ENCODE measurements around the gene REV3L.
"Not testable (repeated sequence)": the region's sequence is repeated elsewhere in the genome, so short reads cannot be mapped to it uniquely, and the experiment has no call there.

Gene REV3L

GRCh38 chr6:111482188-111482958 is 645 bp downstream of the REV3L start:
- H3K4me3 ChIP-seq (ENCODE audit: low read length), result peak overlapping the region; percentile 83
- no peak for DNase-seq (ENCODE audit: low read depth)
- TF ChIP-seq CTCF (conservative IDR thresholded peaks at IDR 0.05; ENCODE audit: low read depth, low read length), result no peak

- no peak for DNase-seq (ENCODE audit: low read depth)
- H3K4me3 ChIP-seq (ENCODE audit: low read length), result peak overlapping the region; percentile 83
- TF ChIP-seq CTCF (conservative IDR thresholded peaks at IDR 0.05; ENCODE audit: low read depth, low read length), result no peak
Observed at GRCh38 chr6:111481836-111482187, 1.2 kb downstream of the REV3L start.

- peak overlapping the region; percentile 83 for H3K4me3 ChIP-seq (ENCODE audit: low read length)
- TF ChIP-seq CTCF (conservative IDR thresholded peaks at IDR 0.05; ENCODE audit: low read depth, low read length), result no peak
- DNase-seq (ENCODE audit: low read depth), result no peak
Observed at GRCh38 chr6:111480988-111481822, 1.8 kb downstream of the REV3L start.

- no peak overlapping the region for H3K4me3 ChIP-seq (ENCODE audit: low read length)
- no peak for DNase-seq (ENCODE audit: low read depth)
- peak; percentile 47 for TF ChIP-seq CTCF (conservative IDR thresholded peaks at IDR 0.05; ENCODE audit: low read depth, low read length)
Observed at GRCh38 chr6:111478749-111479148, 4.3 kb downstream of the REV3L start.

GRCh38 chr6:111478064-111478476 is 4.9 kb downstream of the REV3L start:
- no peak overlapping the region for H3K4me3 ChIP-seq (ENCODE audit: low read length)

GRCh38 chr6:111477481-111477938 is 5.5 kb downstream of the REV3L start:
- H3K4me3 ChIP-seq (ENCODE audit: low read length), result no peak overlapping the region
- no peak for DNase-seq (ENCODE audit: low read depth)
- no peak for TF ChIP-seq CTCF (conservative IDR thresholded peaks at IDR 0.05; ENCODE audit: low read depth, low read length)

More at GRCh38 chr6:111478064-111478476, 4.9 kb downstream of the REV3L start:
- TF ChIP-seq CTCF (conservative IDR thresholded peaks at IDR 0.05; ENCODE audit: low read depth, low read length), result no peak
- DNase-seq (ENCODE audit: low read depth), result no peak

- DNase-seq (ENCODE audit: low read depth); H3K4me3 ChIP-seq (ENCODE audit: low read length): not testable (repeated sequence)
Observed at GRCh38 chr6:111476061-111476460, 7.0 kb downstream of the REV3L start.
